Upper lobe of right lung (tissue), 1 donor: ENCODE results near the gene INA. TPM values are rescaled to one million over a fixed set of nuclear protein-coding genes. Genes with fewer than 3 reads are reported as not detected.
A peak's percentile ranks its signal among the peaks of the same experiment; 100 is the strongest.

Experiments
- ATAC-seq: fragments of 200-7000 bp; cut with Tn5 transposase; one replicate; pipeline ENCODE4 v1.9.1; 2020; ENCODE audit warnings: mild to moderate bottlenecking, moderate library complexity
- DNase-seq: peaks from one replicate; pipeline ENCODE4 v3.0.0-alpha.2; 2020
- H3K27ac ChIP-seq: fragments of 200-600 bp; one replicate; pipeline ENCODE4 v1.8.0; 2022
- H3K27me3 ChIP-seq: fragments of 200-600 bp; one replicate; pipeline ENCODE4 v1.8.0; 2022; ENCODE audit warnings: mild to moderate bottlenecking
- H3K36me3 ChIP-seq: fragments of 200-600 bp; one replicate; pipeline ENCODE4 v1.8.0; 2022
- H3K4me1 ChIP-seq: fragments of 200-600 bp; one replicate; pipeline ENCODE4 v1.8.0; 2022
- H3K4me3 ChIP-seq: fragments of 200-600 bp; one replicate; pipeline ENCODE4 v1.8.0; 2022; ENCODE audit warnings: mild to moderate bottlenecking
- H3K9me3 ChIP-seq: fragments of 200-600 bp; one replicate; pipeline ENCODE4 v1.8.0; 2022
- intact Hi-C: fragments of 100-400 bp; cut with DNase I; formaldehyde crosslinking; loops from one replicate; pipeline ENCODE4 v1.11.0; 2022
- total RNA-seq: library from RNA; stranded (reverse); fragmentation: NEBNext Ultra II Directional; extraction: Animal tissue kit (Norgen Biotek cat#: 25700); gene quantifications from one replicate; pipeline ENCODE4 v1.2.1, GENCODE V29; 2021
- TF ChIP-seq, protein P1 (sequence below): fragments of 200-600 bp; IDR thresholded peaks from one replicate; pipeline ENCODE4 v1.8.0; 2022; ENCODE audit warnings: antibody characterized with exemption
- donor health status: DM: no; HTN: yes; CAD: no; lungs with severe emphysema.

Gene INA
- total RNA-seq, 1 donor from 2014 or later, result not detected

DNA sequence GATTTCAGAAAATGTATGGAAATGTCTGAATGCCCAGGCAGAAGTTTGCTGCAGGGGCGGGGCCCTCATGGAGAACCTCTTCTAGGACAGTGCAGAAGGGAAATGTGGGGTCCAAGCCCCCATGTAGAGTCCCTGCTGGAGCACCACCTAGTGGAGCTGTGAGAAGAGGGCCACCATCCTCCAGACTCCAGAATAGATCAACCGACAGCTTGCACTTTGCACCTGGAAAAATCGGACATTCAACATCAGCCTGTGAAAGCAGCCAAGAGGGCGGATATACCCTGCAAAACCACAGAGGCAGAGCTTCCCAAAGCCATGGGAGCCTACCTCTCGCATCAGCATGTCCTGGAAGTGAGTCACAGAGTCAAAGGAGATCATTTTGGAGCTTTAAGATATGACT is 16.9 kb upstream of the INA start:
- Histone ChIP-seq H3K36me3 (no peaks in the 10 kb centered on the region), H3K27ac (no peak overlapping the region), H3K9me3 (no peaks in the 10 kb centered on the region), H3K27me3 (peaks cover 12% of the 10 kb centered on the region), H3K4me3 (no peak overlapping the region), H3K4me1 (no peaks in the 10 kb centered on the region)
- no peak for DNase-seq
- TF ChIP-seq, protein P1, sequence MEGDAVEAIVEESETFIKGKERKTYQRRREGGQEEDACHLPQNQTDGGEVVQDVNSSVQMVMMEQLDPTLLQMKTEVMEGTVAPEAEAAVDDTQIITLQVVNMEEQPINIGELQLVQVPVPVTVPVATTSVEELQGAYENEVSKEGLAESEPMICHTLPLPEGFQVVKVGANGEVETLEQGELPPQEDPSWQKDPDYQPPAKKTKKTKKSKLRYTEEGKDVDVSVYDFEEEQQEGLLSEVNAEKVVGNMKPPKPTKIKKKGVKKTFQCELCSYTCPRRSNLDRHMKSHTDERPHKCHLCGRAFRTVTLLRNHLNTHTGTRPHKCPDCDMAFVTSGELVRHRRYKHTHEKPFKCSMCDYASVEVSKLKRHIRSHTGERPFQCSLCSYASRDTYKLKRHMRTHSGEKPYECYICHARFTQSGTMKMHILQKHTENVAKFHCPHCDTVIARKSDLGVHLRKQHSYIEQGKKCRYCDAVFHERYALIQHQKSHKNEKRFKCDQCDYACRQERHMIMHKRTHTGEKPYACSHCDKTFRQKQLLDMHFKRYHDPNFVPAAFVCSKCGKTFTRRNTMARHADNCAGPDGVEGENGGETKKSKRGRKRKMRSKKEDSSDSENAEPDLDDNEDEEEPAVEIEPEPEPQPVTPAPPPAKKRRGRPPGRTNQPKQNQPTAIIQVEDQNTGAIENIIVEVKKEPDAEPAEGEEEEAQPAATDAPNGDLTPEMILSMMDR, result no peak
- no peak for ATAC-seq
- intact Hi-C loops, result loop anchor here (10.0 kb wide), 1 partner anchor 185 kb away; no protein-coding TSS in a partner anchor

DNA sequence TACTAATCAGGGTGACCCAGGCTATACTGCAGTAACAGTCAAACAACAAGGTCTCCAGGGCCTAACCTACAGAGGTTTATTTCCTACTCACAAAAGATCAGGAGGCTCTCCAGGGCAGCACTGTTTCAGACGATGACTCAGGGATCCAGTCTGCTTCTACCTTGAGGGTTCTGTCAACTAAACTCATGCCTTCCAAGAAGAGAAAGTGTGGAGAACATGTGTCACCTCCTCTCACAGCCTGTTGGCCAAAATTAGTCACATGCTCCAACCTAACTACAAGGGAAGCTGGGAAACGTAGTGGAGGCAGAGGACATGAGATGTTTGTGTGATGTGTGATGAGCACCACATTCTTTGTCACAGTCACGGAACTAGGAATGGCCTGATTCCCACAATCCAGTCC is 14.7 kb upstream of the INA start:
- H3K36me3 ChIP-seq, result no peaks in the 10 kb centered on the region

DNA sequence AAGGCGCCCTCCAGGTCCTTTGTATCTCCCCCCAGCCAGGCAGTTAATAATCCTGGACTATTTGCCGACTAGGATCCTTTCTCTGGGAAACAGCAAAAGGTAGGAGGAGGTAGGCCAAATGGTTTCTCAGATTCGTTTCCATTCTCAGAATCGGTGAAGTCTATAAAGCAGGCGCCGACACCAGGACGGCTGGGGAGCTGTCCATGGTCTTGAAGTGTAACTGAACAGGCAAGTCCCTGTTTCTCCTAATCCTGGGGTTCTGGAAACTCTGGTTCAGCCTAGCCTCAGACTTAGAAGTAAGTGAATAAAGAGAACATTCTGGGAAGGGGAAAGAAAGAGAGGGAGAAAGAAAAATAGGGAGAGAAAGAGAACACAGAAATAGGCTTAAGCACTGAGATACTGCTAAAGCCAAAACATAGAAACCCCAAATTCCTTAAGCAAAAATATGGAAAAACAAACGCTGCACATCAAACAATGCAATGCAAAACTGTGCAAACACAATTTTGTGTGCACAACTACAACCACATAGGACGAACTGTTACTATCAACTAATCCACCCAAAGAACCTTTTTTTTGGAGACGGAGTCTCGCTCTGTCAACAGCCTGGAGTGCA is 11.1 kb upstream of the INA start:
- no peaks in the 10 kb centered on the region for H3K4me1 ChIP-seq
- intact Hi-C loops, result no loop called here
- H3K27ac ChIP-seq, result no peak overlapping the region
- TF ChIP-seq, protein P1, result no peak
- peak; percentile 33 for DNase-seq
- H3K4me3 ChIP-seq, result no peak overlapping the region
- ATAC-seq, result peak; percentile 66
- peaks cover 18% of the 10 kb centered on the region for H3K27me3 ChIP-seq
- no peaks in the 10 kb centered on the region for H3K9me3 ChIP-seq
- H3K36me3 ChIP-seq, result no peaks in the 10 kb centered on the region

More for the DNA sequence above, 14.7 kb upstream of the INA start:
- intact Hi-C loops, result no loop called here
- Histone ChIP-seq H3K27ac (no peak overlapping the region), H3K4me1 (no peaks in the 10 kb centered on the region), H3K4me3 (no peak overlapping the region), H3K9me3 (no peaks in the 10 kb centered on the region), H3K27me3 (peaks cover 18% of the 10 kb centered on the region)
- TF ChIP-seq, protein P1, result no peak
- ATAC-seq (no peak), DNase-seq (no peak)

DNA sequence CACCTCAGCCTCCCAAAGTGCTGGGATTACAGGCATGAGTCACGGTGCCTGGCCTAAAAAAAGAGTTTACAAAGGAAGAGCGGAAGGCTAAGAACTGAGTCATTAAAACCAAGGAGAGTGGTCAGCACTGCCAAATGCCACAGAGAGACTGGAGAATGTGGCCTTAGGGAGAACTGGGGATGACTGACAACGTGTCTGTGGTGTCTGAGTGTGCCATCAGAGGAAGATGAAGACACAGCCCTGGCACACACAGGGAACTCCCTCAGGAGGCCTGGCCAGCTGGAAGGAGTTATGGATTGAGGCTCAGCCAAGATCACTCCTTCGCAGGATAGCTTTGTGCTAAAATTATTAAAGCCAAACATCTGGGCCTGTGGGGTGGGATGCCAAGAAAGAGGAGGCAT is 3.9 kb upstream of the INA start:
- Histone ChIP-seq H3K9me3 (no peaks in the 10 kb centered on the region), H3K27me3 (peaks cover 31% of the 10 kb centered on the region), H3K27ac (no peak overlapping the region), H3K36me3 (no peaks in the 10 kb centered on the region), H3K4me1 (peaks cover 7% of the 10 kb centered on the region), H3K4me3 (no peak overlapping the region)
- no peak for ATAC-seq
- intact Hi-C loops, result no loop called here
- TF ChIP-seq, protein P1, result no peak
- DNase-seq, result no peak

- peaks cover 7% of the 10 kb centered on the region for H3K4me1 ChIP-seq
- no peak overlapping the region for H3K4me3 ChIP-seq
- H3K9me3 ChIP-seq, result no peaks in the 10 kb centered on the region
- no peaks in the 10 kb centered on the region for H3K36me3 ChIP-seq
- no peak overlapping the region for H3K27ac ChIP-seq
- TF ChIP-seq, protein P1, result no peak
- DNase-seq (no peak), ATAC-seq (no peak)
- intact Hi-C loops, result no loop called here
- peaks cover 56% of the 10 kb centered on the region for H3K27me3 ChIP-seq
Observed at GRCh38 chr10:103276251-103276895, 565 bp upstream of the INA start.
